Activated naive CD8-positive, alpha-beta T cell treated with anti-CD3 and anti-CD28 coated beads for 36 hours (primary cell): ENCODE measurements around the gene S100A16. TPM values are rescaled to one million over a fixed set of nuclear protein-coding genes. Genes with fewer than 3 reads are reported as not detected.
A peak's percentile ranks its signal among the peaks of the same experiment; 100 is the strongest.
"Not testable (repeated sequence)": the region's sequence is repeated elsewhere in the genome, so short reads cannot be mapped to it uniquely, and the experiment has no call there.

Source experiments
- DNase-seq: peaks from one replicate; pipeline ENCODE4 v3.0.0; 2021
- H3K27ac Mint-ChIP-seq: one replicate; pipeline ENCODE4 v1.8.0; 2022; ENCODE audit warnings: mild to moderate bottlenecking, moderate library complexity, mixed read lengths
- H3K27me3 Mint-ChIP-seq: one replicate; pipeline ENCODE4 v1.8.0; 2022; ENCODE audit warnings: mild to moderate bottlenecking, mixed read lengths
- H3K36me3 Mint-ChIP-seq: one replicate; pipeline ENCODE4 v1.8.0; 2021; ENCODE audit warnings: mild to moderate bottlenecking, mixed read lengths
- H3K4me1 Mint-ChIP-seq: one replicate; pipeline ENCODE4 v1.8.0; 2021; ENCODE audit warnings: mixed read lengths
- H3K4me3 Mint-ChIP-seq: one replicate; pipeline ENCODE4 v1.8.0; 2022; ENCODE audit warnings: mild to moderate bottlenecking, moderate library complexity, mixed read lengths
- H3K9me3 Mint-ChIP-seq: one replicate; pipeline ENCODE4 v1.8.0; 2022; ENCODE audit warnings: mixed read lengths
- total RNA-seq, 2 experiments: library from RNA; stranded (reverse); gene quantifications; one replicate each; pipeline ENCODE4 v1.2.3, GENCODE V29; 2021

The S100A16 gene
- total RNA-seq, 2 experiments from 2014 or later = not detected

GRCh38 chr1:153597206-153597605 is 15.7 kb downstream of the S100A16 start:
- H3K4me1 Mint-ChIP-seq = peaks cover 9% of the 10 kb centered on the region
- DNase-seq = no peak
- H3K9me3 Mint-ChIP-seq = no peaks in the 10 kb centered on the region
- no peak overlapping the region for H3K27ac Mint-ChIP-seq
- H3K36me3 Mint-ChIP-seq = no peaks in the 10 kb centered on the region
- no peaks in the 10 kb centered on the region for H3K27me3 Mint-ChIP-seq
- no peak overlapping the region for H3K4me3 Mint-ChIP-seq

GRCh38 chr1:153592748-153593147 is 20.2 kb downstream of the S100A16 start:
- Mint-ChIP-seq H3K4me1 (no peaks in the 10 kb centered on the region), H3K27me3 (no peaks in the 10 kb centered on the region), H3K36me3 (no peaks in the 10 kb centered on the region), H3K9me3 (no peaks in the 10 kb centered on the region), H3K27ac (no peak overlapping the region), H3K4me3 (no peak overlapping the region)
- no peak for DNase-seq

GRCh38 chr1:153588482-153588881 is 24.5 kb downstream of the S100A16 start:
- no peak overlapping the region for H3K27ac Mint-ChIP-seq
- H3K27me3 Mint-ChIP-seq = peaks cover 3% of the 10 kb centered on the region
- H3K36me3 Mint-ChIP-seq = no peaks in the 10 kb centered on the region
- no peak for DNase-seq
- H3K4me1 Mint-ChIP-seq = no peaks in the 10 kb centered on the region
- H3K9me3 Mint-ChIP-seq = no peaks in the 10 kb centered on the region
- H3K4me3 Mint-ChIP-seq = no peak overlapping the region

GRCh38 chr1:153588033-153588432 is 24.9 kb downstream of the S100A16 start:
- DNase-seq, H3K4me1 Mint-ChIP-seq, H3K36me3 Mint-ChIP-seq, H3K9me3 Mint-ChIP-seq, H3K27me3 Mint-ChIP-seq, H3K4me3 Mint-ChIP-seq, H3K27ac Mint-ChIP-seq: not testable (repeated sequence)

- H3K9me3 Mint-ChIP-seq = no peaks in the 10 kb centered on the region
- H3K27me3 Mint-ChIP-seq = peaks cover 3% of the 10 kb centered on the region
- no peak for DNase-seq
- no peak overlapping the region for H3K27ac Mint-ChIP-seq
- H3K4me1 Mint-ChIP-seq = no peaks in the 10 kb centered on the region
- H3K4me3 Mint-ChIP-seq = no peak overlapping the region
- H3K36me3 Mint-ChIP-seq = no peaks in the 10 kb centered on the region
Measured at GRCh38 chr1:153587314-153587713, 25.6 kb downstream of the S100A16 start.

- Mint-ChIP-seq H3K27ac (no peak overlapping the region), H3K27me3 (peaks cover 3% of the 10 kb centered on the region), H3K9me3 (no peaks in the 10 kb centered on the region), H3K36me3 (no peaks in the 10 kb centered on the region), H3K4me1 (no peaks in the 10 kb centered on the region), H3K4me3 (no peak overlapping the region)
- no peak for DNase-seq
Measured at GRCh38 chr1:153586347-153586746, 26.6 kb downstream of the S100A16 start.

- no peak for DNase-seq
- H3K9me3 Mint-ChIP-seq = no peaks in the 10 kb centered on the region
- peaks cover 3% of the 10 kb centered on the region for H3K27me3 Mint-ChIP-seq
- H3K4me3 Mint-ChIP-seq = no peak overlapping the region
- no peaks in the 10 kb centered on the region for H3K4me1 Mint-ChIP-seq
- no peaks in the 10 kb centered on the region for H3K36me3 Mint-ChIP-seq
- H3K27ac Mint-ChIP-seq = no peak overlapping the region
Measured at GRCh38 chr1:153585006-153585405, 27.9 kb downstream of the S100A16 start.

GRCh38 chr1:153583976-153584375 is 29.0 kb downstream of the S100A16 start:
- no peak for DNase-seq
- Mint-ChIP-seq H3K4me3 (no peak overlapping the region), H3K4me1 (no peaks in the 10 kb centered on the region), H3K36me3 (no peaks in the 10 kb centered on the region), H3K27me3 (peaks cover 8% of the 10 kb centered on the region), H3K9me3 (no peaks in the 10 kb centered on the region), H3K27ac (no peak overlapping the region)

GRCh38 chr1:153583514-153583913 is 29.4 kb downstream of the S100A16 start:
- H3K4me3 Mint-ChIP-seq, DNase-seq, H3K9me3 Mint-ChIP-seq, H3K4me1 Mint-ChIP-seq, H3K36me3 Mint-ChIP-seq, H3K27ac Mint-ChIP-seq: not testable (repeated sequence)
- peaks cover 13% of the 10 kb centered on the region for H3K27me3 Mint-ChIP-seq

GRCh38 chr1:153582836-153583235 is 30.1 kb downstream of the S100A16 start:
- peaks cover 20% of the 10 kb centered on the region for H3K27me3 Mint-ChIP-seq
- H3K4me3 Mint-ChIP-seq, H3K36me3 Mint-ChIP-seq, DNase-seq, H3K4me1 Mint-ChIP-seq, H3K27ac Mint-ChIP-seq, H3K9me3 Mint-ChIP-seq: not testable (repeated sequence)

- DNase-seq = no peak
- H3K36me3 Mint-ChIP-seq = no peaks in the 10 kb centered on the region
Measured at GRCh38 chr1:153578936-153579335, 34.0 kb downstream of the S100A16 start.

GRCh38 chr1:153578490-153578889 is 34.4 kb downstream of the S100A16 start:
- H3K27ac Mint-ChIP-seq = no peak overlapping the region
- peaks cover 36% of the 10 kb centered on the region for H3K27me3 Mint-ChIP-seq

More at GRCh38 chr1:153578936-153579335, 34.0 kb downstream of the S100A16 start:
- Mint-ChIP-seq H3K4me1 (peaks cover 2% of the 10 kb centered on the region), H3K27me3 (peaks cover 36% of the 10 kb centered on the region), H3K4me3 (no peak overlapping the region), H3K27ac (no peak overlapping the region), H3K9me3 (no peaks in the 10 kb centered on the region)

GRCh38 chr1:153577624-153578051 is 35.3 kb downstream of the S100A16 start:
- Mint-ChIP-seq H3K9me3 (no peaks in the 10 kb centered on the region), H3K4me3 (no peak overlapping the region), H3K27me3 (peaks cover 36% of the 10 kb centered on the region), H3K36me3 (no peaks in the 10 kb centered on the region), H3K4me1 (peaks cover 11% of the 10 kb centered on the region), H3K27ac (no peak overlapping the region)
- DNase-seq = no peak

More at GRCh38 chr1:153578490-153578889, 34.4 kb downstream of the S100A16 start:
- peaks cover 4% of the 10 kb centered on the region for H3K4me1 Mint-ChIP-seq
- no peak overlapping the region for H3K4me3 Mint-ChIP-seq
- no peaks in the 10 kb centered on the region for H3K36me3 Mint-ChIP-seq
- no peak for DNase-seq
- no peaks in the 10 kb centered on the region for H3K9me3 Mint-ChIP-seq

GRCh38 chr1:153577138-153577537 is 35.8 kb downstream of the S100A16 start:
- Mint-ChIP-seq H3K4me1 (peaks cover 15% of the 10 kb centered on the region), H3K4me3 (no peak overlapping the region), H3K27me3 (peaks cover 36% of the 10 kb centered on the region), H3K9me3 (no peaks in the 10 kb centered on the region), H3K36me3 (no peaks in the 10 kb centered on the region), H3K27ac (no peak overlapping the region)
- DNase-seq = no peak

- H3K27me3 Mint-ChIP-seq = peaks cover 36% of the 10 kb centered on the region
- H3K27ac Mint-ChIP-seq, H3K36me3 Mint-ChIP-seq, DNase-seq, H3K9me3 Mint-ChIP-seq, H3K4me3 Mint-ChIP-seq: not testable (repeated sequence)
- peaks cover 20% of the 10 kb centered on the region for H3K4me1 Mint-ChIP-seq
Measured at GRCh38 chr1:153575497-153575896, 37.4 kb downstream of the S100A16 start.

- Mint-ChIP-seq H3K4me1 (peaks cover 20% of the 10 kb centered on the region), H3K27me3 (peaks cover 36% of the 10 kb centered on the region)
- not testable (repeated sequence) for H3K9me3 Mint-ChIP-seq, H3K36me3 Mint-ChIP-seq, DNase-seq, H3K27ac Mint-ChIP-seq, H3K4me3 Mint-ChIP-seq
Measured at GRCh38 chr1:153575081-153575491, 37.9 kb downstream of the S100A16 start.

- Mint-ChIP-seq H3K36me3 (no peaks in the 10 kb centered on the region), H3K4me3 (no peak overlapping the region), H3K27ac (peak overlapping the region; percentile 76), H3K9me3 (no peaks in the 10 kb centered on the region), H3K27me3 (peaks cover 28% of the 10 kb centered on the region), H3K4me1 (peaks cover 29% of the 10 kb centered on the region)
- no peak for DNase-seq
Measured at GRCh38 chr1:153573351-153573750, 39.6 kb downstream of the S100A16 start.
